ENCODE measurements around the gene MPP2.

The MPP2 gene

DNA sequence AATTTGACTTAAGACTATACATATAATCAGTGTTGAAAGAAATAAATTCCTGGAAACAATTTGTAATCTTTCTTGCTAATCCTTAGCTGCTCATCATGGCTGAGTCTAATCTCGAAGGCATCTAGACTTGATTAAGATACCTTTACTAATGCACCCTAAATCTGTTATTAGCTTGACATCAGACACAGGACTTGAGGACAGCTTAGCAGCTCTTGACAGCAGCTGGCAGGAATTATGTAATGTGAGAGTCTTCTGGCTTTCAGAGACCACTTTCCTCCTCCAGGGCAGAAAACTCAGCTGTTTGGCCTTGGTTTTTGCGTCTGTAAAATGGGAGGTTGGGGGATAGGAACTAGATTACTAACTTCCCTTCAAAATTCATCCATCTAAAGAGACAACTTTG is 7.1 kb upstream of the MPP2 start:
- Histone ChIP-seq H3K36me3 (ENCODE audit: control insufficient read depth in 2 of 2, insufficient read depth in 1 of 2, low read length in 2 of 2) (no peaks in the 10 kb centered on the region), H3K4me3 (ENCODE audit: low read depth, low read length) (no peak overlapping the region), H3K4me1 (ENCODE audit: control insufficient read depth, insufficient read depth, low read length) (no peaks in the 10 kb centered on the region), H3K9me3 (ENCODE audit: control insufficient read depth, insufficient read depth, low read depth, low read length) (no peaks in the 10 kb centered on the region), H3K27ac (ENCODE audit: extremely low read depth, low read depth, low read length) (no peak overlapping the region)
- CTCF ChIA-PET, result interaction anchor here (0.6 to 3.7 kb wide), 5 partner anchors 25 to 79 kb away, joined by 3 to 21 read pairs (median 8); partner anchors contain the start of gene PPY
- TF ChIP-seq, protein P1, sequence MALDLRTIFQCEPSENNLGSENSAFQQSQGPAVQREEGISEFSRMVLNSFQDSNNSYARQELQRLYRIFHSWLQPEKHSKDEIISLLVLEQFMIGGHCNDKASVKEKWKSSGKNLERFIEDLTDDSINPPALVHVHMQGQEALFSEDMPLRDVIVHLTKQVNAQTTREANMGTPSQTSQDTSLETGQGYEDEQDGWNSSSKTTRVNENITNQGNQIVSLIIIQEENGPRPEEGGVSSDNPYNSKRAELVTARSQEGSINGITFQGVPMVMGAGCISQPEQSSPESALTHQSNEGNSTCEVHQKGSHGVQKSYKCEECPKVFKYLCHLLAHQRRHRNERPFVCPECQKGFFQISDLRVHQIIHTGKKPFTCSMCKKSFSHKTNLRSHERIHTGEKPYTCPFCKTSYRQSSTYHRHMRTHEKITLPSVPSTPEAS (tag by site-specific recombination; IDR thresholded peaks at IDR 0.05), result no peak
- TF ChIP-seq ZNF777 (tag by site-specific recombination; IDR thresholded peaks at IDR 0.05; ENCODE audit: borderline replicate concordance) (no peak), ZNF510 (tag by site-specific recombination; IDR thresholded peaks at IDR 0.05; ENCODE audit: insufficient replicate concordance) (no peak), OSR2 (tag by site-specific recombination; IDR thresholded peaks at IDR 0.05) (no peak), ZNF112 (tag by site-specific recombination; IDR thresholded peaks at IDR 0.05) (no peak), ZNF776 (tag by site-specific recombination; IDR thresholded peaks at IDR 0.05; ENCODE audit: borderline replicate concordance) (no peak), ZNF596 (tag by site-specific recombination; IDR thresholded peaks at IDR 0.05) (no peak), SP7 (tag by site-specific recombination; IDR thresholded peaks at IDR 0.05) (no peak), ZXDB (tag by site-specific recombination; IDR thresholded peaks at IDR 0.05) (no peak)
- TF ChIP-seq, protein P2, sequence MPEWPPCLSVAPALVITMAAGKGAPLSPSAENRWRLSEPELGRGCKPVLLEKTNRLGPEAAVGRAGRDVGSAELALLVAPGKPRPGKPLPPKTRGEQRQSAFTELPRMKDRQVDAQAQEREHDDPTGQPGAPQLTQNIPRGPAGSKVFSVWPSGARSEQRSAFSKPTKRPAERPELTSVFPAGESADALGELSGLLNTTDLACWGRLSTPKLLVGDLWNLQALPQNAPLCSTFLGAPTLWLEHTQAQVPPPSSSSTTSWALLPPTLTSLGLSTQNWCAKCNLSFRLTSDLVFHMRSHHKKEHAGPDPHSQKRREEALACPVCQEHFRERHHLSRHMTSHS (tag by site-specific recombination; IDR thresholded peaks at IDR 0.05), result no peak
- TF ChIP-seq, protein P3, sequence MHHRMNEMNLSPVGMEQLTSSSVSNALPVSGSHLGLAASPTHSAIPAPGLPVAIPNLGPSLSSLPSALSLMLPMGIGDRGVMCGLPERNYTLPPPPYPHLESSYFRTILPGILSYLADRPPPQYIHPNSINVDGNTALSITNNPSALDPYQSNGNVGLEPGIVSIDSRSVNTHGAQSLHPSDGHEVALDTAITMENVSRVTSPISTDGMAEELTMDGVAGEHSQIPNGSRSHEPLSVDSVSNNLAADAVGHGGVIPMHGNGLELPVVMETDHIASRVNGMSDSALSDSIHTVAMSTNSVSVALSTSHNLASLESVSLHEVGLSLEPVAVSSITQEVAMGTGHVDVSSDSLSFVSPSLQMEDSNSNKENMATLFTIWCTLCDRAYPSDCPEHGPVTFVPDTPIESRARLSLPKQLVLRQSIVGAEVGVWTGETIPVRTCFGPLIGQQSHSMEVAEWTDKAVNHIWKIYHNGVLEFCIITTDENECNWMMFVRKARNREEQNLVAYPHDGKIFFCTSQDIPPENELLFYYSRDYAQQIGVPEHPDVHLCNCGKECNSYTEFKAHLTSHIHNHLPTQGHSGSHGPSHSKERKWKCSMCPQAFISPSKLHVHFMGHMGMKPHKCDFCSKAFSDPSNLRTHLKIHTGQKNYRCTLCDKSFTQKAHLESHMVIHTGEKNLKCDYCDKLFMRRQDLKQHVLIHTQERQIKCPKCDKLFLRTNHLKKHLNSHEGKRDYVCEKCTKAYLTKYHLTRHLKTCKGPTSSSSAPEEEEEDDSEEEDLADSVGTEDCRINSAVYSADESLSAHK (tag by site-specific recombination; IDR thresholded peaks at IDR 0.05), result no peak
- TF ChIP-seq, protein P4, sequence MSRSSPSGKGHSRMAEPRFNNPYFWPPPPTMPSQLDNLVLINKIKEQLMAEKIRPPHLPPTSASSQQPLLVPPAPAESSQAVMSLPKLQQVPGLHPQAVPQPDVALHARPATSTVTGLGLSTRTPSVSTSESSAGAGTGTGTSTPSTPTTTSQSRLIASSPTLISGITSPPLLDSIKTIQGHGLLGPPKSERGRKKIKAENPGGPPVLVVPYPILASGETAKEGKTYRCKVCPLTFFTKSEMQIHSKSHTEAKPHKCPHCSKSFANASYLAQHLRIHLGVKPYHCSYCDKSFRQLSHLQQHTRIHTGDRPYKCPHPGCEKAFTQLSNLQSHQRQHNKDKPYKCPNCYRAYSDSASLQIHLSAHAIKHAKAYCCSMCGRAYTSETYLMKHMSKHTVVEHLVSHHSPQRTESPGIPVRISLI (tag by site-specific recombination; IDR thresholded peaks at IDR 0.05), result no peak
- TF ChIP-seq, protein P5, sequence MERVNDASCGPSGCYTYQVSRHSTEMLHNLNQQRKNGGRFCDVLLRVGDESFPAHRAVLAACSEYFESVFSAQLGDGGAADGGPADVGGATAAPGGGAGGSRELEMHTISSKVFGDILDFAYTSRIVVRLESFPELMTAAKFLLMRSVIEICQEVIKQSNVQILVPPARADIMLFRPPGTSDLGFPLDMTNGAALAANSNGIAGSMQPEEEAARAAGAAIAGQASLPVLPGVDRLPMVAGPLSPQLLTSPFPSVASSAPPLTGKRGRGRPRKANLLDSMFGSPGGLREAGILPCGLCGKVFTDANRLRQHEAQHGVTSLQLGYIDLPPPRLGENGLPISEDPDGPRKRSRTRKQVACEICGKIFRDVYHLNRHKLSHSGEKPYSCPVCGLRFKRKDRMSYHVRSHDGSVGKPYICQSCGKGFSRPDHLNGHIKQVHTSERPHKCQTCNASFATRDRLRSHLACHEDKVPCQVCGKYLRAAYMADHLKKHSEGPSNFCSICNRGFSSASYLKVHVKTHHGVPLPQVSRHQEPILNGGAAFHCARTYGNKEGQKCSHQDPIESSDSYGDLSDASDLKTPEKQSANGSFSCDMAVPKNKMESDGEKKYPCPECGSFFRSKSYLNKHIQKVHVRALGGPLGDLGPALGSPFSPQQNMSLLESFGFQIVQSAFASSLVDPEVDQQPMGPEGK (tag by site-specific recombination; IDR thresholded peaks at IDR 0.05), result no peak
- TF ChIP-seq, protein P6, sequence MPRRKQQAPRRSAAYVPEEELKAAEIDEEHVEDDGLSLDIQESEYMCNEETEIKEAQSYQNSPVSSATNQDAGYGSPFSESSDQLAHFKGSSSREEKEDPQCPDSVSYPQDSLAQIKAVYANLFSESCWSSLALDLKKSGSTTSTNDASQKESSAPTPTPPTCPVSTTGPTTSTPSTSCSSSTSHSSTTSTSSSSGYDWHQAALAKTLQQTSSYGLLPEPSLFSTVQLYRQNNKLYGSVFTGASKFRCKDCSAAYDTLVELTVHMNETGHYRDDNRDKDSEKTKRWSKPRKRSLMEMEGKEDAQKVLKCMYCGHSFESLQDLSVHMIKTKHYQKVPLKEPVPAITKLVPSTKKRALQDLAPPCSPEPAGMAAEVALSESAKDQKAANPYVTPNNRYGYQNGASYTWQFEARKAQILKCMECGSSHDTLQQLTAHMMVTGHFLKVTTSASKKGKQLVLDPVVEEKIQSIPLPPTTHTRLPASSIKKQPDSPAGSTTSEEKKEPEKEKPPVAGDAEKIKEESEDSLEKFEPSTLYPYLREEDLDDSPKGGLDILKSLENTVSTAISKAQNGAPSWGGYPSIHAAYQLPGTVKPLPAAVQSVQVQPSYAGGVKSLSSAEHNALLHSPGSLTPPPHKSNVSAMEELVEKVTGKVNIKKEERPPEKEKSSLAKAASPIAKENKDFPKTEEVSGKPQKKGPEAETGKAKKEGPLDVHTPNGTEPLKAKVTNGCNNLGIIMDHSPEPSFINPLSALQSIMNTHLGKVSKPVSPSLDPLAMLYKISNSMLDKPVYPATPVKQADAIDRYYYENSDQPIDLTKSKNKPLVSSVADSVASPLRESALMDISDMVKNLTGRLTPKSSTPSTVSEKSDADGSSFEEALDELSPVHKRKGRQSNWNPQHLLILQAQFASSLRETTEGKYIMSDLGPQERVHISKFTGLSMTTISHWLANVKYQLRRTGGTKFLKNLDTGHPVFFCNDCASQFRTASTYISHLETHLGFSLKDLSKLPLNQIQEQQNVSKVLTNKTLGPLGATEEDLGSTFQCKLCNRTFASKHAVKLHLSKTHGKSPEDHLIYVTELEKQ (tag by site-specific recombination; IDR thresholded peaks at IDR 0.05; ENCODE audit: borderline replicate concordance), result no peak
- TF ChIP-seq, protein P7, sequence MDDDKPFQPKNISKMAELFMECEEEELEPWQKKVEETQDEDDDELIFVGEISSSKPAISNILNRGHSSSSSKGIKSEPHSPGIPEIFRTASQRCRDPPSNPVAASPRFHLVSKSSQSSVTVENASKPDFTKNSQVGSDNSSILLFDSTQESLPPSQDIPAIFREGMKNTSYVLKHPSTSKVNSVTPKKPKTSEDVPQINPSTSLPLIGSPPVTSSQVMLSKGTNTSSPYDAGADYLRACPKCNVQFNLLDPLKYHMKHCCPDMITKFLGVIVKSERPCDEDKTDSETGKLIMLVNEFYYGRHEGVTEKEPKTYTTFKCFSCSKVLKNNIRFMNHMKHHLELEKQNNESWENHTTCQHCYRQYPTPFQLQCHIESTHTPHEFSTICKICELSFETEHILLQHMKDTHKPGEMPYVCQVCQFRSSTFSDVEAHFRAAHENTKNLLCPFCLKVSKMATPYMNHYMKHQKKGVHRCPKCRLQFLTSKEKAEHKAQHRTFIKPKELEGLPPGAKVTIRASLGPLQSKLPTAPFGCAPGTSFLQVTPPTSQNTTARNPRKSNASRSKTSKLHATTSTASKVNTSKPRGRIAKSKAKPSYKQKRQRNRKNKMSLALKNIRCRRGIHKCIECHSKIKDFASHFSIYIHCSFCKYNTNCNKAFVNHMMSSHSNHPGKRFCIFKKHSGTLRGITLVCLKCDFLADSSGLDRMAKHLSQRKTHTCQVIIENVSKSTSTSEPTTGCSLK (tag by site-specific recombination; IDR thresholded peaks at IDR 0.05), result no peak
- TF ChIP-seq, protein P8, sequence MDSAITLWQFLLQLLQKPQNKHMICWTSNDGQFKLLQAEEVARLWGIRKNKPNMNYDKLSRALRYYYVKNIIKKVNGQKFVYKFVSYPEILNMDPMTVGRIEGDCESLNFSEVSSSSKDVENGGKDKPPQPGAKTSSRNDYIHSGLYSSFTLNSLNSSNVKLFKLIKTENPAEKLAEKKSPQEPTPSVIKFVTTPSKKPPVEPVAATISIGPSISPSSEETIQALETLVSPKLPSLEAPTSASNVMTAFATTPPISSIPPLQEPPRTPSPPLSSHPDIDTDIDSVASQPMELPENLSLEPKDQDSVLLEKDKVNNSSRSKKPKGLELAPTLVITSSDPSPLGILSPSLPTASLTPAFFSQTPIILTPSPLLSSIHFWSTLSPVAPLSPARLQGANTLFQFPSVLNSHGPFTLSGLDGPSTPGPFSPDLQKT (IDR thresholded peaks at IDR 0.05; ENCODE audit: borderline replicate concordance, low read depth, low read length), result no peak
- POLR2A ChIA-PET, result no interaction called here
